Hepatocyte (in vitro differentiated cells): ENCODE data around the gene GPR157.

ENCODE experiments used
- CTCF ChIP-seq: fragments of 200-600 bp; sonication (generic); IDR thresholded peaks from 2 replicates; pipeline ENCODE4 v1.5.1; 2016; ENCODE audit warnings: antibody characterized with exemption, mild to moderate bottlenecking; ENCODE audit not compliant: poor library complexity
- EZH2 ChIP-seq: fragments of 200-600 bp; sonication (generic); IDR thresholded peaks from 2 replicates; pipeline ENCODE4 v1.6.1; 2016; ENCODE audit warnings: antibody characterized with exemption, mild to moderate bottlenecking, borderline replicate concordance

- TF ChIP-seq CTCF (no peak), EZH2 (no peak)
Measured at GRCh38 chr1:9051379-9051778, 77.5 kb downstream of the GPR157 start.
